ENCODE measurements around the gene PCDHA9. TPM values are rescaled to one million over a fixed set of nuclear protein-coding genes. Genes with fewer than 3 reads are reported as not detected.
"Not testable (repeated sequence)": the region's sequence is repeated elsewhere in the genome, so short reads cannot be mapped to it uniquely, and the experiment has no call there.

The PCDHA9 gene
- total RNA-seq, 4 donors from 2014 or later = 0.44 to 0.79 (median 0.56) TPM; not detected in 1

- ATAC-seq (ENCODE audit: low FRiP score) = no peak
- TF ChIP-seq CTCF (IDR thresholded peaks at IDR 0.05) = no peak
- DNase-seq (ENCODE audit: low spot score) = no peak
Measured at GRCh38 chr5:140808889-140809291, 39.3 kb upstream of the PCDHA9 start.

DNA sequence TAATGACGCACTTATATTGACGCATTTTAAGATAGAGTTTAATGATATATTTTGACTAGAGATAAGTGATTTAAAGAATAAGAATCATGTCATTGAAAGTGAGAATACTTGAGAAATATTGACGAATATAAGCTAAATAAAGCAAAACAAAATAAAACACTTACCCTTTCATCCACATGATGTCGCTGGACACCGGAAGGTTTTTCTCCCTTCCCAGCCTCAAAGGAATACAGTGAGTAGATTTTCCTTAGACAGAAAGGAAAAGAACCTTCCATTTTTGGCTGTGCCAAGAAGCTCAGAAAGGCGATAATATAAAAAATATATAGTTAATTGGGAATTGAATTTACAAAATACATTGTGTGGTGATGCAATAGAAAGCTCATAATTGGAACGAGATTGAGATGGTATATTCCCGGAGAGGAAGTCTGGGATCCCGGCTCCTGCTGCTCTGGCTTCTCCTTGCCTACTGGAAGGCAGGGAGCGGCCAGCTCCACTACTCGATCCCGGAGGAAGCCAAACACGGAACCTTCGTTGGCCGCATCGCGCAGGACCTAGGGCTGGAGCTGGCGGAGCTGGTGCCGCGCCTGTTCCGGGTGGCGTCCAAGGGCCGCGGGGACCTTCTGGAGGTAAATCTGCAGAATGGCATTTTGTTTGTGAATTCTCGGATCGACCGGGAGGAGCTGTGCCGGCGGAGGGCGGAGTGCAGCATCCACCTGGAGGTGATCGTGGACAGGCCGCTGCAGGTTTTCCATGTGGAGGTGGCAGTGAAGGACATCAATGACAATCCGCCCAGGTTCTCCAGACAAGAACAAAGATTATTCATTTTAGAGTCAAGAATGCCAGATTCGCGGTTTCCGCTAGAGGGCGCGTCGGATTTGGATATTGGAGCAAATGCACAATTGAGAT is 26.6 kb upstream of the PCDHA9 start, which contains the start of gene PCDHA5:
PCDHA5 (plus strand) TSS at position 239 of the 906 bp plus-strand sequence.
- DNase-seq (ENCODE audit: low spot score) (no peak), ATAC-seq (ENCODE audit: low FRiP score) (no peak)
- TF ChIP-seq CTCF (IDR thresholded peaks at IDR 0.05) = no peak

DNA sequence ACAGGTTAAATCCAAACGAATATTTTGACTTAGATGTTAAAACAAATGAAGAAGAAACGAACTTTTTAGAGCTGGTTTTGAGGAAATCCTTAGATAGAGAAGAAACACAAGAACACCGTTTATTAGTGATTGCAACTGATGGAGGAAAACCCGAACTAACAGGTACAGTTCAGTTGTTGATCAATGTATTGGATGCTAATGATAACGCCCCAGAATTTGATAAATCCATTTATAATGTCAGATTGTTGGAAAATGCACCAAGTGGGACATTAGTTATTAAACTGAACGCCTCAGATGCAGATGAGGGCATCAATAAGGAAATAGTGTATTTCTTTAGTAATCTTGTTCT is 25.9 kb upstream of the PCDHA9 start:
- DNase-seq (ENCODE audit: low spot score) (no peak), ATAC-seq (ENCODE audit: low FRiP score) (no peak)
- no peak for TF ChIP-seq CTCF (IDR thresholded peaks at IDR 0.05)

- not testable (repeated sequence) for ATAC-seq (ENCODE audit: low FRiP score); DNase-seq (ENCODE audit: low spot score)
Measured at GRCh38 chr5:140822969-140823368, 25.2 kb upstream of the PCDHA9 start.

DNA sequence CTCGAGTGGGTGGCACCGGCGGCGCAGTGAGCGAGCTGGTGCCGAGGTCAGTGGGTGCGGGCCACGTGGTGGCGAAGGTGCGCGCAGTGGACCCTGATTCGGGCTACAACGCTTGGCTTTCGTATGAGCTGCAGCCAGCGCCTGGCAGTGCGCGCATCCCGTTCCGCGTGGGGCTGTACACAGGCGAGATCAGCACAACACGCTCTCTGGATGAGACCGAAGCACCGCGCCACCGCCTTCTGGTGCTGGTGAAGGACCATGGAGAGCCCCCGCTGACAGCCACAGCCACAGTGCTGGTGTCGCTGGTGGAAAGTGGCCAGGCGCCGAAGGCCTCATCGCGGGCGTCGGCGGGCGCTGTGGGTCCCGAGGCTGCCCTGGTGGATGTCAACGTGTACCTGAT is 24.7 kb upstream of the PCDHA9 start:
- ATAC-seq (ENCODE audit: low FRiP score) = no peak
- no peak for TF ChIP-seq CTCF (IDR thresholded peaks at IDR 0.05)
- no peak for DNase-seq (ENCODE audit: low spot score)

GRCh38 chr5:140827704-140828361 is 20.3 kb upstream of the PCDHA9 start, which contains the start of gene PCDHA6:
Gene PCDHA6 (plus strand): TSS chr5:140827960. CDS start chr5:140828092, 132 bp downstream.
- no peak for TF ChIP-seq CTCF (IDR thresholded peaks at IDR 0.05)
- ATAC-seq (ENCODE audit: low FRiP score) (no peak), DNase-seq (ENCODE audit: low spot score) (no peak)

DNA sequence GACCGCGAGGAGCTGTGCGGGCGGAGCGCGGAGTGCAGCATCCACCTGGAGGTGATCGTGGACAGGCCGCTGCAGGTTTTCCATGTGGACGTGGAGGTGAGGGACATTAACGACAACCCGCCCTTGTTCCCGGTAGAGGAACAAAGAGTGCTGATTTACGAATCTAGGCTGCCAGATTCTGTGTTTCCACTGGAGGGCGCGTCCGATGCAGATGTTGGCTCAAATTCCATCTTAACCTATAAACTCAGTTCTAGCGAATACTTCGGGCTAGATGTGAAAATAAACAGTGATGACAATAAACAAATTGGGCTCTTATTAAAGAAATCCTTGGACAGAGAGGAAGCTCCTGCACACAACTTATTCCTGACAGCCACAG is 19.8 kb upstream of the PCDHA9 start:
- DNase-seq (ENCODE audit: low spot score) (no peak), ATAC-seq (ENCODE audit: low FRiP score) (no peak)
- no peak for TF ChIP-seq CTCF (IDR thresholded peaks at IDR 0.05)

GRCh38 chr5:140829511-140830501 is 18.4 kb upstream of the PCDHA9 start:
- DNase-seq (ENCODE audit: low spot score); ATAC-seq (ENCODE audit: low FRiP score): not testable (repeated sequence)

Measured in omental fat pad (tissue), 4 donors.